ENCODE results near the gene PALD1. TPM values are rescaled to one million over a fixed set of nuclear protein-coding genes. Genes with fewer than 3 reads are reported as not detected.
A peak's percentile ranks its signal among the peaks of the same experiment; 100 is the strongest.

Gene PALD1
- total RNA-seq, 3 donors from 2014 or later, result 0.90 to 2.6 (median 1.3) TPM

- no peak for ATAC-seq
- H3K4me3 Mint-ChIP-seq, result no peak overlapping the region
- no peaks in the 10 kb centered on the region for H3K36me3 Mint-ChIP-seq (ENCODE audit: insufficient read depth)
- peaks cover 39% of the 10 kb centered on the region for H3K4me1 Mint-ChIP-seq (ENCODE audit: low read depth)
- peaks cover 3% of the 10 kb centered on the region for H3K27me3 Mint-ChIP-seq (ENCODE audit: low read depth)
- peaks cover 6% of the 10 kb centered on the region for H3K9me3 Mint-ChIP-seq
- DNase-seq, result no peak
Observed at GRCh38 chr10:70615211-70615610, 136.6 kb downstream of the PALD1 start.

DNA sequence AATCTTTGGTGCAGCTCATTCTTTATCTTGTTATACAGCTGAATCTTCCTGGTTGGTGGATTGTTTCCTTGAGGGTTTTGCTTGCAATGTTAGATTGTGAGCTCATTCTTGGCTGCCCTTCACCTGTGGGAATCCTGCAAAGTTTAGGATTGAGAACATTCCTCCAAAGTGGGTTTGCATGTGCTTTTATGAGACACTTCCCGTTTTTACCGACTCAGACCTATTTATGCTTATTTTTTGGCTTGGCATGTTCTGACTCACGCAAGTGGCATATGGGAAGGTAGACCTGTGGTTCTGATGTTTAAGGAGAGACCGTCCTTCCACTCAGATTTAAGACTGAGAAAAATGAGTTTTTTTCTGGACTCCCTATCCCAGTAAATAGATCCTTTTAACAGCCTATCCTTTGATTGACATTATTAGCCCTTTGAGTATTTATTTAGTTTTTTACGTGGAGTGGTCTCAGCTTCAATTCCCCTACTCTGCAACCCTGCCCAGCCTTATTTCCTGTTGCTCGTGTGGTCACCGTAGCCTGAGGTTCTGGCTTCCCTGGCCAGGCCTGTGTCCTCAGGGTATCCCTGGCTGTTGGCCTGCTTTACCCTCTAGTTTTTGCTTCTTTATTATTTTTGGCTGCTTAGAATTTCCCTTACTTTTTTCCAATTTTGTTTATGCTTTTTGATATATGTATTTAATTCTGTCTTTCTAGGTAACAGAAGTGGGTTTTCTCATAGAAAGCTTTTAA is 137.4 kb downstream of the PALD1 start:
- ATAC-seq (no peak), DNase-seq (no peak)
- Mint-ChIP-seq H3K9me3 (peaks cover 9% of the 10 kb centered on the region), H3K4me1 (ENCODE audit: low read depth) (peaks cover 32% of the 10 kb centered on the region), H3K27me3 (ENCODE audit: low read depth) (peaks cover 3% of the 10 kb centered on the region), H3K4me3 (no peak overlapping the region), H3K36me3 (ENCODE audit: insufficient read depth) (no peaks in the 10 kb centered on the region)

- H3K27me3 Mint-ChIP-seq (ENCODE audit: low read depth), result peaks cover 3% of the 10 kb centered on the region
- H3K36me3 Mint-ChIP-seq (ENCODE audit: insufficient read depth), result no peaks in the 10 kb centered on the region
- ATAC-seq (peak; percentile 16 to 61), DNase-seq (no peak)
- H3K9me3 Mint-ChIP-seq, result peaks cover 9% of the 10 kb centered on the region
- no peak overlapping the region for H3K4me3 Mint-ChIP-seq
- peaks cover 31% of the 10 kb centered on the region for H3K4me1 Mint-ChIP-seq (ENCODE audit: low read depth)
Observed at GRCh38 chr10:70616761-70617160, 138.2 kb downstream of the PALD1 start.

Other genes with a start within 250 kb of the PALD1 start
- gene PPA1, start 245.3 kb upstream of the PALD1 start, total RNA-seq, result 100 to 1,000 TPM; 362 to 495 (median 375) TPM
- gene NPFFR1, start 194.8 kb upstream of the PALD1 start, total RNA-seq, result not detected
- gene LRRC20, start 96.1 kb upstream of the PALD1 start, total RNA-seq, result 10 to 100 TPM in 1 of 3 donors, 1 to 10 TPM in 2; 5.3 to 11.3 (median 7.6) TPM
- gene EIF4EBP2, start 74.6 kb upstream of the PALD1 start, total RNA-seq, result 10 to 100 TPM; 28.0 to 29.4 (median 28.3) TPM
- gene NODAL, start 37.1 kb upstream of the PALD1 start, total RNA-seq, result not detected
- 10 to 100 TPM; 15.7 to 57.6 (median 36.6) TPM for gene PRF1, start 124.0 kb downstream of the PALD1 start, total RNA-seq
- gene ADAMTS14, start 193.7 kb downstream of the PALD1 start, total RNA-seq, result under 1 TPM; 0.08 to 0.15 (median 0.14) TPM